Cardiac muscle cell (in vitro differentiated cells and primary cell): ENCODE data around the gene KIAA1614. TPM values are rescaled to one million over a fixed set of nuclear protein-coding genes. Genes with fewer than 3 reads are reported as not detected.

ENCODE experiments used
- DNase-seq, 2 donors: peaks; one replicate each; pipeline versions ENCODE4 v3.0.0 to v3.0.0-alpha.2; 2010 to 2017; ENCODE audit warnings: low read depth in 1 of 2, low spot score in 1 of 2
- H3K27ac ChIP-seq: fragments of 200-600 bp; sonication (generic); 2 replicates; pipeline ENCODE4 v1.5.1; 2016
- H3K27me3 ChIP-seq: fragments of 200-600 bp; sonication (generic); 2 replicates; pipeline ENCODE4 v1.6.0; 2016; ENCODE audit warnings: control low read depth
- H3K36me3 ChIP-seq: fragments of 200-600 bp; sonication (generic); 2 replicates; pipeline ENCODE4 v1.5.1; 2016; ENCODE audit warnings: control low read depth
- H3K4me1 ChIP-seq: fragments of 200-600 bp; sonication (generic); 2 replicates; pipeline ENCODE4 v1.8.1; 2017; ENCODE audit warnings: low read depth, mild to moderate bottlenecking, mixed run types
- H3K4me3 ChIP-seq: fragments of 200-600 bp; sonication (generic); 2 replicates; pipeline ENCODE4 v1.5.1; 2016; ENCODE audit warnings: mild to moderate bottlenecking
- H3K9me3 ChIP-seq: fragments of 200-600 bp; sonication (generic); 2 replicates; pipeline ENCODE4 v1.5.1; 2017; ENCODE audit warnings: low read depth, mild to moderate bottlenecking, control low read depth
- polyA plus RNA-seq: library from polyadenylated mRNA; unstranded; fragments of >200 nt; fragmentation: Nextera tagmentation; extraction: Ambion mirVana; gene quantifications from 2 replicates; pipeline ENCODE4 v1.2.1, GENCODE V29; 2016
- total RNA-seq: library from RNA; depleted of rRNA; stranded (reverse); fragments of >200 nt; gene quantifications from 2 replicates; pipeline ENCODE4 v1.2.3, GENCODE V29; 2016
- TF ChIP-seq, protein P1 (sequence below): IDR thresholded peaks from 2 replicates; pipeline ENCODE4 v1.5.1; 2012; ENCODE audit warnings: low read depth, mild to moderate bottlenecking, low read length

KIAA1614 gene
- total and polyA plus RNA-seq, 2 experiments from 2014 or later = 1.3 to 2.2 TPM

DNA sequence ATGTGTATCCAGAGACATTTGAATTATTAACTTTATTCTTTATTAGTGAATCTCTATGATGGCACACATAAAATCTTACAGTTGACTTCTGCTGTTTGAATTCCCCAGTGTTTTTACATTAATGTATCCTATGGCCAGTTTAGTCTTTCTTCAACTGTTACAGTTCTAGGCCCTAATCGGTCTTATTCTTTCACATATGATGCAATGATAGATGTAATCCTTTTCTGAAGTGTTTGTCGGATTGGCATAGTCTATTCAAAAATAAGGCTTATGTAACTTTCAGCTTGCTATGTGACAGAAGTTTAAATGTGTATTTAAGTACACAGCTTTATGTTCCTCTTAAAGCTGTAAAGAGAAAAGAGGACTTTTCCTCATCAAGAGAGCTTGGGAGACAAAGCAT, 26.4 kb upstream of the KIAA1614 start:
- Histone ChIP-seq H3K4me1 (peaks cover 3% of the 10 kb centered on the region), H3K9me3 (no peaks in the 10 kb centered on the region), H3K27me3 (no peaks in the 10 kb centered on the region), H3K36me3 (no peaks in the 10 kb centered on the region), H3K27ac (no peak overlapping the region), H3K4me3 (no peak overlapping the region)
- no peak for DNase-seq
- TF ChIP-seq, protein P1, sequence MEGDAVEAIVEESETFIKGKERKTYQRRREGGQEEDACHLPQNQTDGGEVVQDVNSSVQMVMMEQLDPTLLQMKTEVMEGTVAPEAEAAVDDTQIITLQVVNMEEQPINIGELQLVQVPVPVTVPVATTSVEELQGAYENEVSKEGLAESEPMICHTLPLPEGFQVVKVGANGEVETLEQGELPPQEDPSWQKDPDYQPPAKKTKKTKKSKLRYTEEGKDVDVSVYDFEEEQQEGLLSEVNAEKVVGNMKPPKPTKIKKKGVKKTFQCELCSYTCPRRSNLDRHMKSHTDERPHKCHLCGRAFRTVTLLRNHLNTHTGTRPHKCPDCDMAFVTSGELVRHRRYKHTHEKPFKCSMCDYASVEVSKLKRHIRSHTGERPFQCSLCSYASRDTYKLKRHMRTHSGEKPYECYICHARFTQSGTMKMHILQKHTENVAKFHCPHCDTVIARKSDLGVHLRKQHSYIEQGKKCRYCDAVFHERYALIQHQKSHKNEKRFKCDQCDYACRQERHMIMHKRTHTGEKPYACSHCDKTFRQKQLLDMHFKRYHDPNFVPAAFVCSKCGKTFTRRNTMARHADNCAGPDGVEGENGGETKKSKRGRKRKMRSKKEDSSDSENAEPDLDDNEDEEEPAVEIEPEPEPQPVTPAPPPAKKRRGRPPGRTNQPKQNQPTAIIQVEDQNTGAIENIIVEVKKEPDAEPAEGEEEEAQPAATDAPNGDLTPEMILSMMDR = no peak

DNA sequence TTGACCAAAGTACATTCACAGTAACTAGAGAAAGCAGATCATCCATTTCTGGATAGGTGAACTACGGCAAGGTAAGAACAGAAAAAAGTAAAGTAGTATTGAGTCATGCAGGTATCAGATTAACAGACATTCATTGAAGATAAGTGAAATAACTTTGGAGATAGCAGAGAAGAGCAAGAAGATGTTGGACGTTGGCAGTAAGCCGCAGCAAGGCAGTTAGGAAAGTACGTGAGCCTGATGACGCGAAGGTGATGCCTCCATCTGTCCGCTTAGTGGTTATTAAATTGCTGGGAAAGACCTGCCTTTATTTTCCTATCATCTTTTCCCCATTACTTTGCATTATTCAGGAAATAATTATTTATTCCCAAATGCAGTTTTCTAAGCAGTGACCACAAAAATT, 24.9 kb upstream of the KIAA1614 start:
- H3K27me3 ChIP-seq = no peaks in the 10 kb centered on the region
- H3K9me3 ChIP-seq = no peaks in the 10 kb centered on the region
- TF ChIP-seq, protein P1 = no peak
- no peak overlapping the region for H3K4me3 ChIP-seq
- no peaks in the 10 kb centered on the region for H3K36me3 ChIP-seq
- no peaks in the 10 kb centered on the region for H3K4me1 ChIP-seq
- DNase-seq = no peak
- H3K27ac ChIP-seq = no peak overlapping the region

DNA sequence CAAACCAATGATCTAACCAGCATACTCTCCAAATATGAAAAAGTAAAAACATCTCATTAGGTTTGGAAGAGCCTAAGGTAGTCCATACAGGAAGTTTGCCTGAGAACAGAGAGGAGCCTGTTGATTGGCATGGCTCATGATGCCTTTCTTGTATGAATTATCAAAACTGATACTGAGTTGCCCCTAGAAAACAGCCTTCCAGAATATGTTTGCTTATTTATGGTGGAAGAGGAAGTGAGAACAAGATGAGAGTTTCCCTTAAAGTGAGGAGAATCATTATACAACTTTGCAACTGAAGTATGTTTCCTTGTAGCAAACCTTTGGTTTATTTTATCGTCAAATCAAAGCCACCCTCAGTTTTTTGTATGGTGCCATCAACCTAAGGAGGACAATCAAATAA, 23.8 kb upstream of the KIAA1614 start:
- Histone ChIP-seq H3K4me1 (no peaks in the 10 kb centered on the region), H3K27ac (no peak overlapping the region), H3K27me3 (no peaks in the 10 kb centered on the region), H3K4me3 (no peak overlapping the region), H3K36me3 (no peaks in the 10 kb centered on the region), H3K9me3 (no peaks in the 10 kb centered on the region)
- TF ChIP-seq, protein P1 = no peak
- DNase-seq = no peak

DNA sequence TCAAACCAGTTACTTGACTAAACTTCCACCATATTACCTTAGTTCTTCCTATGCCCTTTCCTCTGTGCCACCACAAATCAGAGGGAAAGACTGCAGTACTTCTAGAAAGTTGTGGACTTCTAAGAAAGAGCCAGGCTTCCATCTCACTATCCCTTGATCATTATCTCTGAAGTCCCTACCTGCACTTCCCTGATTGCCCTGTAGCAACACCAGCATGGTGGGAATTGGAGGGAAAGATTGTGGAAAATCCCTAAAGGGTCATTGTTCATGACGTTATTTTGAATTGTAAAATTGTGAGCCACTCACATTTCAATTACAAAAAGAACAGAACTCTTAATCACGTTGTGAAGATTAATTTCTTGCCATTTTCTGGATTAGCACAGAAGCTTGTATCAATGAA, 23.4 kb upstream of the KIAA1614 start:
- no peaks in the 10 kb centered on the region for H3K9me3 ChIP-seq
- no peaks in the 10 kb centered on the region for H3K4me1 ChIP-seq
- H3K27ac ChIP-seq = no peak overlapping the region
- no peaks in the 10 kb centered on the region for H3K36me3 ChIP-seq
- TF ChIP-seq, protein P1 = no peak
- DNase-seq = no peak
- H3K4me3 ChIP-seq = no peak overlapping the region
- H3K27me3 ChIP-seq = no peaks in the 10 kb centered on the region

DNA sequence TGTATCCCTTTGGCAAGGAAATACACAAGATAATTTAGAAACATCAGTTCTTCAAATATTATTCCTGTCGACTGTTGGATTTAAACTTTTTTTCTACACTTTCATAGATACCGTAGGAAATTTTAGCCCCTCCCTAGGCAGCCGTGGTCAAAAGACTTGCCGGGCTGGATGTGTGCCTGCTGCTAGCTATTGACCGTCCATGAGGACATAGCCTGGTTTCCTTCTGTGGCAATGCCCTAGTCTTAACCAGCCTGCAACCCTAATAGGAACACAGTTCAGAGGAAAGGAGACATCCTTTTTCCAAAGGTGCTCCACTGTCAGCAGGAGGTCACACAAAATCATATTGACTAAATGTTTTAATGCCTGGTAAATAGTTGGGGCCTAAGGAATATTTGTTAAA, 20.4 kb upstream of the KIAA1614 start:
- Histone ChIP-seq H3K27me3 (no peaks in the 10 kb centered on the region), H3K27ac (no peak overlapping the region), H3K36me3 (no peaks in the 10 kb centered on the region), H3K9me3 (no peaks in the 10 kb centered on the region), H3K4me3 (no peak overlapping the region), H3K4me1 (no peaks in the 10 kb centered on the region)
- TF ChIP-seq, protein P1 = no peak
- no peak for DNase-seq

DNA sequence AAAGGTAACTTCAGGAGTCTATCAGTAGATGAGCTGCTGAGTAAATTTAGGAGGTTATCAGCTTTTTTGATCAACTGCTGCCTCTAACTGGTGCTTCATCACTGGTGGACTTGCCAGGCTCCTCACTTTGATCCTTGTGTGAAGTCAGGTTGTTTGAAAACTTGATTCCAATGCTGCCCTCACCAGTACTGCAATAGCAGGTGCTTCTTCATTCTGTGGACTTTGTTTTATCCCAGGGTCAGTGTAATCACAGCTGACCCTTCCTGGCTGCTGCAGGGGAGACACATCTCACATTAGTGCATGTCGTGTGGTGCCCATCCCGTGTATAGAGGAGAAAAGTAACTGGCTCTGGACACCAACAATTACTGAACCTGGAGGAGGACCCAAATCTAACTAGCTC, 20.0 kb upstream of the KIAA1614 start:
- DNase-seq = no peak
- no peaks in the 10 kb centered on the region for H3K4me1 ChIP-seq

More for the DNA sequence above, 20.0 kb upstream of the KIAA1614 start:
- Histone ChIP-seq H3K27me3 (no peaks in the 10 kb centered on the region), H3K9me3 (no peaks in the 10 kb centered on the region), H3K4me3 (no peak overlapping the region), H3K36me3 (no peaks in the 10 kb centered on the region), H3K27ac (no peak overlapping the region)
- TF ChIP-seq, protein P1 = no peak
